SK-N-MC (cell line): Measurements from ENCODE around the gene CACNA1C.

Experiments used
- EZH2 ChIP-seq: fragments of 200-600 bp; sonication (generic); IDR thresholded peaks from one replicate; pipeline ENCODE4 v1.6.1; 2017; ENCODE audit warnings: antibody characterized with exemption
- FOXP2 ChIP-seq: optimal IDR thresholded peaks from 2 replicates; pipeline ENCODE3; 2011; ENCODE audit warnings: mild to moderate bottlenecking, moderate library complexity; ENCODE audit not compliant: insufficient read depth; ENCODE audit errors: extremely low read length, control extremely low read depth
- POLR2AphosphoS5 ChIP-seq: IDR thresholded peaks from 2 replicates; pipeline ENCODE4 v1.6.1; 2012; ENCODE audit warnings: mild to moderate bottlenecking, low read depth, low read length, borderline replicate concordance

DNA sequence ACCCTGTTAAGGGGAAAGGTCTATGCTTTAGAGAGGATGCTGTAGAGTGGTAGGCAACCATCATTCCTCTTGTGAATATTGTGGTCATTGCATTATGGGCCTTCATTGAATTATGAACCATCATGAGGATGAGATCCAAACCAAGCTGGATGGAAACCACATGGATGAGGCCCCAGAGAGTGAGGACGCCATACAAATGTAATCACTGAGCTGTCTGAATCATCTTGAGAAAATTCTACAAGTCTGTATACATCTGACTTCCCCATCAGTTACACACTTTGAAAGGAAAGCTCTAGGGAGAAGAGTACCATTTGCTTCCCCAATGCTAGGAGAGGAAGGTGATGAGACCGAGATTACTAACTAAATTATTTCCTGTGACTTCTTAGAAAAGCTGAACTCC lies 172.9 kb downstream of the CACNA1C start:
- TF ChIP-seq EZH2 (no peak), POLR2AphosphoS5 (no peak), FOXP2 (no peak)
